ENCODE results near the gene TMEM135.
"Not testable (repeated sequence)": the region's sequence is repeated elsewhere in the genome, so short reads cannot be mapped to it uniquely, and the experiment has no call there.

Gene TMEM135

DNA sequence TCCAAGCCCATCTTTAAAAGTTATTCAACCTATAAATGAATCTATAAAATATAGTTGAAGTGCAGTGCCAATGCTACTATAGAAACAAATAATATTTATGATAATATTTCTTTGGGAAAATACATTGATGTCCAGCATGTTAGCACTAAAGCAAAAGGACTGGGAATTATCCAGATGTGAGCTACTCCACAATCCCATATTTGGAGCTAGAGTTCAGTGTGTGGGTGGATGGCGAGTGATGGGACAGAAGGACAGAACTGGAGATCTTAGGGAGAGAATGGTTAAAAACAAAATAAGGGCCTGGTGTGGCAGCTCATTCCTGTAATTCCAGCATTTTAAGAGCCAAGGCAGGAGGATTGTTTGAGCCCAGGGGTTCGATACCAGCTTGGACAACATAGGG is 216.8 kb downstream of the TMEM135 start:
- in situ Hi-C loops (cut with MboI; ENCODE audit: low sequenced_read_pairs), result no loop called here

DNA sequence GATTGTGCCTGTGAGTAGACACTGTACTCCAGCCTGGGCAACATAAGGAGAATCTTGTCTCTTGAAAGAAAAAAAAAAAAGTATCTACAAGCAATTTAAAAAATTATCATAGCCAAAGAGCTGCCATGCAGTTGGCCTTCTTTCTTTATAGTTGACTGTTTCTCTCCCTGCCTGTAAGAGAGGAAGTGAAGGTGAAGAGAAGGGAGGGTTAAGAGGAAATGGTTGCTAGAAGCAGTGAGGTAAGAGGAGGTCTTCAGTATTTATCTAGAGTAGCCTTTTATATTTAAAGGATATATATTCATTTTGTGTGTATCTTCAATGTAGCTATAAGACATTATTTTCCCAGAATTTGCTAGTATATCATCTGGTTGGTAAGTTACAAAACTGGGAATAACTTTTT is 217.9 kb downstream of the TMEM135 start:
- in situ Hi-C loops (cut with MboI; ENCODE audit: low sequenced_read_pairs), result no loop called here

DNA sequence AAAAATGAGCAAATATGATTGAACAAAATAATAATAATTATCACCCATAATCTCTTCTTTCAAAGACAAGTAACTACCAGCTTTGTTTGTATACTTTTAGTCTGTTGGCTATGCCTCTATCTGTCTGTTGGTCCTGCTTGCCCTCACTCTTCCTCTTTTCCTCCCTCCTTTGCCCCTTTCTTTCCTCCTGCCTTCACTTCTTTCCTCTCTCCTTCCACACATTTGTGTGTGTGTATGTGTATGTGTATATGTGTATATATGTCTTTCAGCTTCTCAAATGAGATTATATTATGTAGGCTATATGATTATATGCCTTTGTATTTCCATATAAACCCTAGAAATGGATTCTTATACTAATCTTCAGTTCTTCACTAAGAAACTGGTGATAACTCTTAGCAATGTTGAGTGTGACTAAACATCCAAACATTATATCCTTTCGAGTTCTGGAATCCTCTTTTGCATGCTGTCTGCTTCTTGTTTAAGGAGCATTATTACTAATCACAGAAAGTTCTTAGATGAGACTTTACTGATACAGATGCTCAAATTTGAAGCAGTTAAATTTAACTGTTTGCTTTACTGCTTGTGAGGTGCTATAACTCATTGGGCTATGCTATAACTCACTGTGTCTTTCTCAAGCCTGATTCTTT is 219.1 kb downstream of the TMEM135 start:
- in situ Hi-C loops (cut with MboI; ENCODE audit: low sequenced_read_pairs), result no loop called here

DNA sequence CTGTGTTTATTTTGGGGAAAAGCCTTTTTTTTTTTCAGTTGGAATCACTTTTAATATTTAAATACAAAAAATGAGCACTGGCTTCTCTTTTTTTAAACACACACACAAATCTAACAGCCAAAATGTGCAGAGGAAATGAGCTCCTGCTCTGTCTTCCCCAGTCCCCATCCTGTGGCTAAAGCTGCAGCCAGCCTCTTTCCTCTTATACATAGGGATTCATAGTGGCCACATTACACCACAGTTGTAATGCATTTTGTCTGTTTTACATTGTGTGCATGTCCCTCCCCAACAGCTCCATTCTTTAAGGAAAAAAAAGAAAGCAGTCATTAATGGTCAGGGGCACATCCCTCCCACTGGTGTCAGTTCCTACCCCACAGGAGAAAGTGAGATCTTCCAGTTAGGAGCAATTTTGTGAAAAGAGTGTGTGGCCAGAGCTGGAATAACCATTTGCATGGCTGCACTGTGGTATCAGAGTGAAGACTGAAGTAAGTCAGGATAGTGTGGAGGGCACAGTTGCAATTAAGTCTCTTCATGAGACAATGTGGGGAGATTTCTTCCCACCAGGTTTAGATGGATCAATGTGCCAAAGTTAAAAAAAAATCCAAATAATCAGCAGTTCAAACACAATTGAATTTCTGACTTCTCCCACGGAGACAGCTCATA is 220.6 kb downstream of the TMEM135 start:
- in situ Hi-C loops (cut with MboI; ENCODE audit: low sequenced_read_pairs), result no loop called here

DNA sequence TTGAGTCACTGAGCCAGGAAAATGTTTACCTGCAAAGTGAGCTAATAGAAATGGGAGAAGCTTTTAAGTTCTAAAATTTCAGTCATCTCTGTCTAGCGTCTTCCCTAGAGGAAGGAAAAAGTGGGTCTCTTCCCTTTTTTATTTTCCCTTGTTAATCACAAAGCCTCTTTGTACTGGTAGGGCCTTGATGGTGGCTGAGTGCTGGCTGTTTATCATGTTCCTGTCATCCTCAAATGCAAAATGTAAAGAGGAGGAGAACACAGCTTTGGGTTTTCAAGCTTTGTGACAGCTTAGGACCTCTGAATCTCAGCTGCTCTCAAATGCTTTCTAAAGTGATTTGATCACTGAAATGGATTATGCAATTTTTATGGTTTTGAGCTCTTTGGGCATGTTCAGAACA is 222.0 kb downstream of the TMEM135 start:
- in situ Hi-C loops (cut with MboI; ENCODE audit: low sequenced_read_pairs), result no loop called here

DNA sequence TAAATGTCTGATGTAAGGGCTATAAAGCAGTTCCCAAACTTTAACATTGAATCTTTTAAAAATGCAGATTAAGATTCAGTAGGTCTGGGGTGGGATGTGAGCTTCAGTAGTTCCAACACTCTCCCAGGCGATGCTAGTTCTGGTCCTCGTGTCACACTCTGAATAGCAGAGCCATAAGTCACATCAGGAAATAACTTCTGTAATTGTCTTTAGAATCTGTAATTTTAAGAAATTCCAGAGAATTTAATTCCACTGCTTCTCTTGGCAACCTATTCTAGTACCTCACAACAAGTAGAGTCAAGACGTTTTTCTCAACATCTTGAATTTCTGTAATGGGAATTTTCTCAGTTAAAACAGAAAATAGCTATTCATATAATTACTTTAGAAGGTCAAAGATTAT is 223.1 kb downstream of the TMEM135 start:
- in situ Hi-C loops (cut with MboI; ENCODE audit: low sequenced_read_pairs), result no loop called here

DNA sequence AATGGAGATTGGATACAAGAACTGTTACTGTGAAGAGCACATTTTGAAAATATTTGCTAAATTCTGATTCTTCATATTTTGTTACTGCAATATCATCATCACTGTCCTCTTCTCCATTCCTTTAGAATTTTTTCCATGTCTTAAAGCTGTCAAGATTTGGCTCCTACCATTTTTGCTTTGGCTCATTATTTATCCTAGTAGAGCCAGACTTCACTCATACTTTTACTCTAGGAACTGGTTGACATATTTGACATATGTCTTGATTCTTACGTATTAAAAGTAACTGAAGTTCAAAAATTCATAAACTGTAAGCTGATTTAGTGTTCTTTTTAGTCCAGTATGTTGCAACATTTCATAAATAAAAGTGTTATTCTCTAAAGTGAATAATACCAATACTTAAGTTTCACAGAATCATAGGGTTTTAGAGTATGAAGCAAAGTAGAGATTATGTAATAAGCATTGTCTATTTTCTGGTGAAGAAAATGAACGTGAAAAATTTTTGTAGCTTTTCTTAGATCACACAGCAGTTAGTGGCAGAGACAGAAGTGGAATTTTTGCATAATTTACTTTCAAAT is 225.6 kb downstream of the TMEM135 start:
- in situ Hi-C loops (cut with MboI; ENCODE audit: low sequenced_read_pairs), result no loop called here

DNA sequence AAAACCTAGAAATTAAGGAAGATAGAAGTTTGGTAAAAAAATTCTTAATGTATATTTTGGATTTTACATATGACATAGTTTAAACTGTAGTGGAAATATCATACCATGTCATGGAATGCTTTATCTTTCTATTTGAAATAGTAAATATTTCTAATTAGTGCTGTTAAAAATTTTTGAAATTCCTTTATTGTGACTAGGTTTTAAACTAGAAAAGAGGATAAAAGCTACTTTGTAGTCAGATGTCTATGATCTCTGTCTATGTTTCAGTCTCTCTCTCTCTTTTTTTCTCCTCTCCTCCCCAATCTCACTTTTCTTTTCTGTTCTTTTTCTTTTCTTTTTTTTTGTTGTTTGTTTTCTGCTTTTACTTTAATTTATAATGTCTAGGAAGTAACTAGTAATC is 226.2 kb downstream of the TMEM135 start:
- in situ Hi-C loops (cut with MboI; ENCODE audit: low sequenced_read_pairs), result no loop called here

DNA sequence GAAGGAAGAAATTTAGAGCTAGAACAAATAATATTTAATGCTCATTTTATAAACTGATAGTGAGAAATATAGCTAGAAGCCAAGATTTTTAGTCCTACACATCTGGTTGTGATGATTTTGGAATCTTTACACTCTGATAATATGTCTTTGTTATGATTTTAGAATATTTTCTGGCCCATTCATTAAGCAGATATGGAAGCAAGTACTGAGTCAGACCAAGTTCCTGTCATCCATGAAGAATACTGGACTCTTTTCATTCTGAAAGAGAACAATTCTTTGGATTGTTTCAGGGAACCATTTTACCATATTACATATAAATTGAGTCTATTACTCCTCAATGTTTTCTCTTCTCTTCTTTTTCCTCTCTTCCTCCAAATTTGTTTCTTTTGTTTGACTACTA is 227.4 kb downstream of the TMEM135 start:
- in situ Hi-C loops (cut with MboI; ENCODE audit: low sequenced_read_pairs), result no loop called here

DNA sequence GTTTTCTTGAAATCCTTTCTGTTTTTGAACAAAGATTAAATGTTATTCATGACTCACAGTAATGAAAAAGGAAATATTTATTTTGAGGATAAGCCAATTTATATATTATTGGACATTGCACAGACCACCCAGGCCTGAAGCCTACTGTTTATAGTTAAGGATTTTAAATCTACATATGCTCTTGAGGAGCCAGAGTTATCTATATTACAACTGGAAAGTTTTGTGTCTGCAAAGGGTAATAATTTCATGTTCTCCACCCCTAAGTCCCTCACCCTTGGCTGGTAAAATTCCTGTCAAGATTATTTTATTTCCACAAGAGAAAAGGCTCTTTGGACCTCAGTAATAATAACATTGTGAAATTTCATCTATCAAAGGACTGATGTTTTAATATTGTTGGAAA is 228.2 kb downstream of the TMEM135 start:
- in situ Hi-C loops (cut with MboI; ENCODE audit: low sequenced_read_pairs), result no loop called here

DNA sequence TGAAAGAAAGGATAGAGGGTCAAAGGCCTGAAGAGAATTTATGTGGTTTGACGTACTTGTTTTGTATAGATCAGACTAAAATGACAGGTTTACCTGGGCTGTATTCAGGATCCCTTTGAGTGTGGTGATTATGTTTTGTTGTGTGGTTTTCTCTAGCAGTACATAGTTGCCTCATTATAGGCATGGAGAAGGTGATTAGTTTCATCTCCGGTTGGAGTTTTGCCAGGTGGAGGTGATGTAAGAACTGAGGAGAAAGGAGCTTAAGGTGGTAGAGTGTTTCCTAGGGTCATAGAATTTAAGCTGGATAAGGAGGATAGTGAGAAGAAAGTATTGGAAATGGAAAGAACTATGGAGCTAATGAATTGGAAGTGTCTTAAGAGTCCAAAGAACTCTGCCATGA is 229.0 kb downstream of the TMEM135 start:
- in situ Hi-C loops (cut with MboI; ENCODE audit: low sequenced_read_pairs), result no loop called here

DNA sequence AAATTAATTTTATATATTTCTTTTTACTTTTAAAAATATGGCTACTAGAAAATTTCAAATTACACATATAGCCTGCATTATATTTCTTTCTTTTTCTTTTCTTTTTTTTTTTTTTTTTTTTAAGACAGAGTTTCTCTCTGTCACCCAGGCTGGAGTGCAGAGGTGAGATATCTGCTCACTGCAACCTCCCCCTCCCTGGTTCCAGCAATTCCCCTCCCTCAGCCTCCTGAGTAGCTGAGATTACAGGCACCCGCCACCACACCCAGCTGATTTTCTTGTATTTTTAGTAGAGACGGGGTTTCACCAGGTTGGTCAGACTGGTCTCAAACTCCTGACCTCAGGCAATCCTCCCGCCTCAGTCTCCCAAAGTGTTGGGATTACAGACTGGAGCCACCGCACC is 234.2 kb downstream of the TMEM135 start:
- in situ Hi-C loops (cut with MboI; ENCODE audit: low sequenced_read_pairs), result not testable (repeated sequence)

DNA sequence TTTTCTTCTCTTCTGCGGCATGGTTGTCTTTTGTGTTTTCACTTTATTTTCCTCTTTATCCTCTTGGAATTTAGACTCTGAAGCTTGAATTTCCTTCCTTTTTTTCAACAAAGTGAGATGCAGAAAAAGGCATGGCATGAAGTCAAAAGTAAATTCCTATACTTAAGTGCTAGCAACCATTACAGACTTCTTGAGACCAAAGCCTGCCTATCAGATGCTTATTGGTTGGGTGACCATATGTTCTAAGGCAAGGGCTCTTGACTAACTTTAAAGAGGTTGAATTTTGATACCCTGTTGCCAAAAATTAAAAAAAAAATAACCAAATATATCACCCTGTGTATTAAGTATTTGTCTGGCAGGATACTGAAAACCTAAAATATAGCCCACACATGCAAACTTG is 237.4 kb downstream of the TMEM135 start:
- in situ Hi-C loops (cut with MboI; ENCODE audit: low sequenced_read_pairs), result loop anchor here (25.0 kb wide), 1 partner anchor 338 kb away; no protein-coding TSS in a partner anchor

DNA sequence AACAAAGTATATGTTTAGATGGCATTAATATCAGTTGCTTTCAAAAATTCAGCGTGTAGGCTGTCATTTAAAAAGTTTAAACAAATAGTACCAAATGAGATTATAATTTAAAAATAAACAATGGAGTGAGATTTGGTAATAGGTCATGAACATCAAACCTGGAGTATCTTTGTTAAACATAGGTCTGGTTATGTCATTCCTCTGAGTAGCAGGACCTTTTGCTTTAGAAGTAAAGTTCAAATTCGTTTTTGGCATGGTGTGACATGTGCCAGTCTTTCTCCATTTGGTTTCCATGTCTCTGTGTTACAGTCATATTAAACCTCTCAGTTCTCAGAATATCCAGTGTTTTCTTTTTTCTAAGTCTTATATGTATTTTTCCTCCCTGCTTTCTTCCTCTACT is 242.4 kb downstream of the TMEM135 start:
- in situ Hi-C loops (cut with MboI; ENCODE audit: low sequenced_read_pairs), result loop anchor here (25.0 kb wide), 1 partner anchor 343 kb away; no protein-coding TSS in a partner anchor

DNA sequence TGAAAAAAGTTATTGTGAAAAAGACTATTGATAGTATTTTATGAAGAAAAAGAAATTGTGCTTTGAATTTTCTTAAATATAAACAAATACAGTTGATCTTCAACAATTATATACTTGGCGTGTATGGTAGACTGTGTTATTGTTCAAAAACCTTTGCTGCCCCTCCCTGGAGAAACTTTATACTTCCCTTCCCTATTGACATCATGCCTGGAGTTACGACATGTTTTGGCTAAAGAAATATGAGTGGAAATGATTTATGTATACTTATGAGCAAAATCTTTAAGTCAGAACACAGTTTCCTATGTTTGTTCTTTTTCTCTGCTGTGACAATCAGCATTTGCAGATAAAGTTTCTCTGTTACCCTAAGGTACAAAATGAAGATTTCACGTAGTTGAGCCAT is 243.8 kb downstream of the TMEM135 start:
- in situ Hi-C loops (cut with MboI; ENCODE audit: low sequenced_read_pairs), result loop anchor here (25.0 kb wide), 1 partner anchor 344 kb away; no protein-coding TSS in a partner anchor

DNA sequence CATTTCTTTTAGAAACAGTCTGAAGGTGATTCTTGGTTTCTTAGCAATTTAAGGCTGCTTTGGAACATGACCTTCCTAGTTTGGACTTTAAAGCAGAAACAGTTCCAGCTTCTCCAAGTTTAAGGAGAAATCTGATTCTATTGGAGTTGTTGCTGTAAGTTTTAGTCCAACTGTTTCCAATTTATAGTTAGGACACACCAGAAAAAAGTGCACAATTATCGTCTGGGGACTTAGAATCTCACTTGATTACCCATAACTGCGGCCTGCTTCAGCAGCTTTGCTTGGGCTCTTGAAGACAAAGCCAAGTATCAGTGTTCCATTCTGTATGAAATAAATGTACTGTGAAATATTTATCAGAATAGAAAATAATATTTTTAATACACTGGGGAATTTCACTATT is 246.6 kb downstream of the TMEM135 start:
- in situ Hi-C loops (cut with MboI; ENCODE audit: low sequenced_read_pairs), result loop anchor here (25.0 kb wide), 1 partner anchor 347 kb away; no protein-coding TSS in a partner anchor

DNA sequence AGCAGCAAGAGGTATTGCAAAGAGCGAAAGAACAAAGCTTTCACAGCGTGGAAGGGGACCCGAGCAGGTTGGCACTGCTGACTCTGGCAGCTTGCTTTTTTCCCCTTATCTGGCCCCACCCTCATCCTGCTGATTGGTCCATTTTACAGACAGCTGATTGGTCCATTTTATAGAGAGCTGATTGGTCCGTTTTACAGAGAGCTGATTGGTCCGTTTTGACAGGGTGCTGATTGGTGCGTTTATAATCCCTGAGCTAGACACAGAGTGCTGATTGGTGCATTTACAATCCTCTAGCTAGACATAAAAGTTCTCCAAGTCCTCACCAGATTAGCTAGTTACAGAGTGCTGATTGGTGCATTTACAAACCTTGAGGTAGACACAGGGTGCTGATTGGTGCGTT is 247.9 kb downstream of the TMEM135 start:
- in situ Hi-C loops (cut with MboI; ENCODE audit: low sequenced_read_pairs), result loop anchor here (25.0 kb wide), 1 partner anchor 348 kb away; no protein-coding TSS in a partner anchor

DNA sequence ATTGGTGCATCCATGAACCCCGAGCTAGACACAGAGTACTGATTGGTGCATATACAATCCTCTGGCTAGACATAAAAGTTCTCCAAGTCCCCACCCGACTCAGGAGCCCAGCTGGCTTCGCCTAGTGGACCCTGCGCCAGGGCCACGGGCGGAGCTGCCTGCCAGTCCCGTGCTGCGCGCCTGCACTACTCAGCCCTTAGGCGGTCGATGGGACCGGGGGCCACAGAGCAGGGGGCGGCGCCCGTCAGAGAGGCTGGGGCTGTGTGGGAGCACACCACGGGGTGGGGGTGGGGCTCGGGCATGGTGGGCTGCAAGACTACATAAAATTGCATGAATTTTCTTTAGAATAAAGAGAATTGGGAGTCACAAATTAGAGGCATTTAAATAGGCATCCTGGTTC is 248.6 kb downstream of the TMEM135 start:
- in situ Hi-C loops (cut with MboI; ENCODE audit: low sequenced_read_pairs), result loop anchor here (25.0 kb wide), 1 partner anchor 349 kb away; no protein-coding TSS in a partner anchor

DNA sequence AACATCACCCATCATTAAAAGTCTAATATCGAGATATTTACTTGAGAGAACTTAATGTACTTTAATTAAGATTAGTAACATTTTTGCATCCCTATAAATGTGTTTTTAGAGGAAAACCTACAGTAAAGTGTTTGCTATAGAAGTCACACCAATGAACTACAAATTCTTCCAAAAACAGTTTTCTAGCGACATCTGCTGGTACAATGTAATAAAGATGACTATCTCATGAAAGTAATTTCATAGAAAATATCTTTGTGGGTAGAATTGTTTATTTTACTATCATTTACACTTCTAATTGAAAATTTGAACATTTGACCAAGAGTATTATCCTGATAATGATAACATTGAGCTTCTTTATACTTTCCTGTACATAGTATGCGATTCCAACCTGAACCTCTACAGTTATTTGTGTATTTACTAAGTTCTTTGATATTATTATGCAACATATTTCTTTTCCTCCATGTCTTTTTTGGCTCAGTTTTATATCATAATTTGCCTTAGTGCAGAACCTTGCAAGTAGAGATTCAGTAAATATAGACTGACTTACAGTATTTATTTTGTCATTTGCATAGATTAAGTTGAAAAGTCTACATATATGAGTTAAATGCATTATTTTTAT is 252.7 kb downstream of the TMEM135 start:
- in situ Hi-C loops (cut with MboI; ENCODE audit: low sequenced_read_pairs), result loop anchor here (25.0 kb wide), 1 partner anchor 353 kb away; no protein-coding TSS in a partner anchor

DNA sequence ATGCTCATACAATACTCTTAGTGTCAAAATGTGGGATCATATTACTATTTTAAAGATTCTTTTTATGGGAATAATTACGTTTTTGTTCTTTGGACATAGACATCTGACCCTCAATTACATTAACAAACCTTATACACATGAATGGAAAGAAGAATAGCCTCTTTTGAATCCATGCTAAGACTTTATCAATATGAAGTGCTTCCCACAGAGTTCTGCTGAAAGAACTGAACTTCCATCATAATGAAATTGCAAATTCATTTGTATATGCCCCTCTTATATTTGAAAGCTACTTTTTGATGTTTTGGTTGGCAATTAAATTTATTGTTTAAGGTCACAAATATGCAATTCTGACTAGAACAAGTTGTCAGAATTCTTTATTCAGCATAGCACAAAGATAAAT is 254.9 kb downstream of the TMEM135 start:
- in situ Hi-C loops (cut with MboI; ENCODE audit: low sequenced_read_pairs), result loop anchor here (25.0 kb wide), 1 partner anchor 355 kb away; no protein-coding TSS in a partner anchor

DNA sequence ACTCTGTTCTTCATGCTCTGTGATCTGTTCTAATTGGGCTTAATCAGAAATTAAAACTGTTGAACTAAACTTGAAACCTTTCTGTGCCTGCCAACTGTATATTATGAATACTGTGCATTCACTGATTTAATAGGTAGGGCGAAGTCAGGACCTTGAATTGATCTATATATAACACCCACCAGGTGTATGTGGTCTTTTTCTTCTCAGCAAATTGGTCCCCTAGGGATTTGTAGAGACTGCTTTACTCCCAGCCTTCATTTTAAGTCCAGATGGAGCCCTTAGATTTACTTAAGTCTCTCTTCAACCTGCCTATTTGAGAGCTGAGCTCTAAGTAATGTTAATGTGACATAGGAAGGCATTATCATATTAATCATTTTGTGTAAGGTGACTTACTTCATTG is 257.5 kb downstream of the TMEM135 start:
- in situ Hi-C loops (cut with MboI; ENCODE audit: low sequenced_read_pairs), result loop anchor here (25.0 kb wide), 1 partner anchor 358 kb away; no protein-coding TSS in a partner anchor

Data from HL-60/S4 (cell line).